Keratinocyte (primary cell): ENCODE results near the gene C1orf50. TPM values are rescaled to one million over a fixed set of nuclear protein-coding genes. Genes with fewer than 3 reads are reported as not detected.
A peak's percentile ranks its signal among the peaks of the same experiment; 100 is the strongest.

Experiments used
- DNase-seq: peaks from one replicate; pipeline ENCODE4 v3.0.0-alpha.2; 2011; ENCODE audit warnings: low read depth, missing footprints, low spot score
- FAIRE-seq: peaks from 2 replicates; lab custom pipeline; 2011; peaks lifted over from hg19 to GRCh38; lab: Jason Lieb, UNC
- H2AFZ ChIP-seq: 2 replicates; pipeline ENCODE4 v1.6.0; 2012; ENCODE audit warnings: low read length, control low read depth, inconsistent platforms; ENCODE audit not compliant: control insufficient read depth
- H3K27ac ChIP-seq: 2 replicates; pipeline ENCODE4 v1.5.1; 2011; ENCODE audit warnings: low read length; ENCODE audit not compliant: control insufficient read depth, insufficient read depth
- H3K27me3 ChIP-seq: 3 replicates; pipeline ENCODE4 v1.6.0; 2011; ENCODE audit warnings: low read length; ENCODE audit not compliant: control insufficient read depth, insufficient read depth; ENCODE audit errors: extremely low read depth
- H3K36me3 ChIP-seq, 2 experiments: 2 replicates in 1 of 2; 3 replicates in 1 of 2; pipeline ENCODE4 v1.5.1; 2011; ENCODE audit warnings: low read length in 2 of 2, mild to moderate bottlenecking in 1 of 2; ENCODE audit not compliant: control insufficient read depth in 2 of 2, insufficient read depth in 2 of 2; ENCODE audit errors: extremely low read depth in 1 of 2
- H3K4me1 ChIP-seq: 3 replicates; pipeline ENCODE4 v1.5.1; 2011; ENCODE audit warnings: low read length; ENCODE audit not compliant: control insufficient read depth, insufficient read depth; ENCODE audit errors: extremely low read depth
- H3K4me2 ChIP-seq: 3 replicates; pipeline ENCODE4 v1.6.0; 2011; ENCODE audit warnings: low read depth, low read length; ENCODE audit not compliant: control insufficient read depth, insufficient read depth; ENCODE audit errors: extremely low read depth
- H3K4me3 ChIP-seq, 3 experiments: fragments of 200-600 bp in 1 of 3; sonication (generic) in 1 of 3; 2 replicates in 2 of 3; 3 replicates in 1 of 3; pipeline ENCODE4 v1.5.1; 2011 to 2016; ENCODE audit warnings: low read length in 3 of 3, mild to moderate bottlenecking in 3 of 3, control low read depth in 2 of 3, inconsistent platforms in 1 of 3, low read depth in 1 of 3, mixed read lengths in 1 of 3, mixed run types in 1 of 3, moderate library complexity in 1 of 3; ENCODE audit not compliant: control insufficient read depth in 2 of 3, insufficient read depth in 2 of 3; ENCODE audit errors: extremely low read depth in 1 of 3
- H3K79me2 ChIP-seq: 2 replicates; pipeline ENCODE4 v1.6.0; 2012; ENCODE audit warnings: low read length; ENCODE audit not compliant: control insufficient read depth, insufficient read depth
- H3K9ac ChIP-seq: 3 replicates; pipeline ENCODE4 v1.6.0; 2011; ENCODE audit warnings: low read length; ENCODE audit not compliant: control insufficient read depth, insufficient read depth; ENCODE audit errors: extremely low read depth
- H3K9me1 ChIP-seq: 3 replicates; pipeline ENCODE4 v1.6.0; 2011; ENCODE audit warnings: low read length; ENCODE audit not compliant: control insufficient read depth, insufficient read depth; ENCODE audit errors: extremely low read depth
- H3K9me3 ChIP-seq: 2 replicates; pipeline ENCODE4 v1.5.1; 2012; ENCODE audit warnings: low read depth, low read length; ENCODE audit not compliant: control insufficient read depth
- H4K20me1 ChIP-seq: 3 replicates; pipeline ENCODE4 v1.6.0; 2011; ENCODE audit warnings: low read length; ENCODE audit not compliant: control insufficient read depth, insufficient read depth; ENCODE audit errors: extremely low read depth
- EZH2 ChIP-seq: IDR thresholded peaks from one replicate; pipeline ENCODE4 v1.6.1; 2012; ENCODE audit warnings: inconsistent platforms, mild to moderate bottlenecking, low read length, moderate library complexity
- dilution Hi-C: fragments of 300-500 bp; cut with MboI; formaldehyde crosslinking; loops from one replicate; pipeline ENCODE4 v1.7.0; 2020; ENCODE audit warnings: low sequenced_read_pairs; ENCODE audit not compliant: extremely low pct_ligation_motif_present
- polyA plus RNA-seq, 5 experiments: library from polyadenylated mRNA; depleted of rRNA in 3 of 5; stranded (reverse) in 3 of 5; stranded (forward) in 1 of 5; unstranded in 1 of 5; fragments of >200 nt; gene quantifications; 1 replicate in 1 of 5; 2 replicates in 3 of 5; 3 replicates in 1 of 5; pipeline versions ENCODE4 v1.2.1 to v1.2.3, GENCODE V29; 2011 to 2012; ENCODE audit warnings: missing spikeins in 2 of 5, low read depth in 1 of 5, low replicate concordance in 1 of 5
- TF ChIP-seq, protein P1 (sequence below), 3 experiments: IDR thresholded peaks in 1 of 3; conservative IDR thresholded peaks in 1 of 3; optimal IDR thresholded peaks in 1 of 3; 2 replicates in 2 of 3; 3 replicates in 1 of 3; pipeline versions ENCODE3 to v1.5.1; 2011; ENCODE audit warnings: low read length in 3 of 3, mild to moderate bottlenecking in 3 of 3, moderate library complexity in 2 of 3, control low read depth in 1 of 3, inconsistent platforms in 1 of 3; ENCODE audit not compliant: insufficient read depth in 2 of 3; ENCODE audit errors: extremely low read depth in 1 of 3

C1orf50 gene
- polyA plus RNA-seq, 1 donor (not counting 4 experiments of a cell fraction or from before 2014, with no cell fraction given) = 9.6 TPM

DNA sequence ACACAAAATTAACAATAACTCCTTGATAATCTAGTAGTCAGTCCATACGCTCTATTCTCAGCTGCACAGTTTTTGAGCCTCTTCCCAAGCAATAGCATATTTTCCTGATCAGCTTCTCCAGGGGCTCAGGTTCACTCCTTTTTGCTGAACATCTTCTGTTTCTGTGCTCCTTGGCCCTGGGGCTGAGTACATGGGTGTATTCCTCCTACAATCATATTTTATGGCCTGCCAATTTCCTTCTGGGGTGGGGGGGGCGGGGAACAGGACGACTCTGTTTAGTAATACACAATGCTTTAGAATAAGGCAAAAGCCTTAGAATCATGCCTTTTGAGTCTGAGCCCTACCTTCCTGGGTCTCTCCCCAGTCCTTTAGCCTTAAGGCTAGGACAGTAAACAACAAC lies 35.5 kb upstream of the C1orf50 start:
- dilution Hi-C loops = no loop called here
- DNase-seq = no peak
- Histone ChIP-seq H2AFZ (peak overlapping the region; percentile 49), H3K4me1 (peaks cover 18% of the 10 kb centered on the region), H3K79me2 (no peaks in the 10 kb centered on the region), H3K9me3 (no peaks in the 10 kb centered on the region), H3K9me1 (no peaks in the 10 kb centered on the region), H3K9ac (no peak overlapping the region), H3K36me3 (no peaks in the 10 kb centered on the region), H3K27ac (no peak overlapping the region), H3K4me2 (no peak overlapping the region), H4K20me1 (no peaks in the 10 kb centered on the region), H3K4me3 (no peak overlapping the region), H3K27me3 (no peaks in the 10 kb centered on the region)
- FAIRE-seq = no peak
- TF ChIP-seq, protein P1, sequence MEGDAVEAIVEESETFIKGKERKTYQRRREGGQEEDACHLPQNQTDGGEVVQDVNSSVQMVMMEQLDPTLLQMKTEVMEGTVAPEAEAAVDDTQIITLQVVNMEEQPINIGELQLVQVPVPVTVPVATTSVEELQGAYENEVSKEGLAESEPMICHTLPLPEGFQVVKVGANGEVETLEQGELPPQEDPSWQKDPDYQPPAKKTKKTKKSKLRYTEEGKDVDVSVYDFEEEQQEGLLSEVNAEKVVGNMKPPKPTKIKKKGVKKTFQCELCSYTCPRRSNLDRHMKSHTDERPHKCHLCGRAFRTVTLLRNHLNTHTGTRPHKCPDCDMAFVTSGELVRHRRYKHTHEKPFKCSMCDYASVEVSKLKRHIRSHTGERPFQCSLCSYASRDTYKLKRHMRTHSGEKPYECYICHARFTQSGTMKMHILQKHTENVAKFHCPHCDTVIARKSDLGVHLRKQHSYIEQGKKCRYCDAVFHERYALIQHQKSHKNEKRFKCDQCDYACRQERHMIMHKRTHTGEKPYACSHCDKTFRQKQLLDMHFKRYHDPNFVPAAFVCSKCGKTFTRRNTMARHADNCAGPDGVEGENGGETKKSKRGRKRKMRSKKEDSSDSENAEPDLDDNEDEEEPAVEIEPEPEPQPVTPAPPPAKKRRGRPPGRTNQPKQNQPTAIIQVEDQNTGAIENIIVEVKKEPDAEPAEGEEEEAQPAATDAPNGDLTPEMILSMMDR (optimal IDR thresholded peaks at IDR 0.05 in 1 of 3, IDR thresholded peaks at IDR 0.05 in 1 of 3, conservative IDR thresholded peaks at IDR 0.05 in 1 of 3; ENCODE audit: extremely low read depth in 1 of 3, insufficient read depth in 2 of 3, low read length in 3 of 3) = no peak

DNA sequence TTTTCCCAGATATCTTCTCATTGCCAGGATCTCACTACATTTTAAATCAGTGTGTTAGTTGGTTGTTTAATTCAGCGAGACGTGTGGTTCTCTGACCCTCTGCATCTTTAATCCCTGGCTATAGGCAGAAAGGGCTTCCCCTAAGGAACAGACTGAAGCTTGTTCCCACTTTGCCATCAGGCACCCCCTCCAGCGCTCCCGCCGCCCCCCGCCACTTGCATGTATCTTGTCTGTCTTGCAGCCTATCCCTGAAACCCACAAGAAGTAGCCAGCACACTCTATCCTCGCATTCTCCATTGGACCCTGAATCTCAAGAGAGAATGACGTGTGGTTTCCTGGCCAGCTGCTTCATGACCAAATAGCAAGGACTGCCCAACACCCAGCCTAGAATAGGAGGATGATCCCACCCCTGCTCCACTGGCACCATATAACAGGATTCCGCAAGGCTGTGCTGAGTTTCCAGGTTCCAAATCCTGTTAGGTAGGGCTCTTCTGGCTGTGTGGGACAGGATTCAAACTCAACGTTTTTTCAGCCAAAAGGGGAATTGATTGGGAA lies 34.8 kb upstream of the C1orf50 start:
- Histone ChIP-seq H3K36me3 (no peaks in the 10 kb centered on the region), H3K4me2 (no peak overlapping the region), H3K27me3 (no peaks in the 10 kb centered on the region), H2AFZ (no peak overlapping the region), H3K4me3 (no peak overlapping the region), H3K27ac (no peak overlapping the region), H3K4me1 (peaks cover 24% of the 10 kb centered on the region), H4K20me1 (no peaks in the 10 kb centered on the region), H3K9me1 (no peaks in the 10 kb centered on the region), H3K9me3 (no peaks in the 10 kb centered on the region), H3K79me2 (no peaks in the 10 kb centered on the region), H3K9ac (no peak overlapping the region)
- dilution Hi-C loops = no loop called here
- FAIRE-seq = peak; percentile 41
- TF ChIP-seq EZH2 = no peak
- TF ChIP-seq, protein P1 (optimal IDR thresholded peaks at IDR 0.05 in 1 of 3, IDR thresholded peaks at IDR 0.05 in 1 of 3, conservative IDR thresholded peaks at IDR 0.05 in 1 of 3; ENCODE audit: extremely low read depth in 1 of 3, insufficient read depth in 2 of 3, low read length in 3 of 3) = no peak
- DNase-seq = no peak
